Glutamatergic neuron (in vitro differentiated cells): ENCODE data around the gene RFPL1. TPM values are rescaled to one million over a fixed set of nuclear protein-coding genes. Genes with fewer than 3 reads are reported as not detected.

Experiments used
- DNase-seq: peaks from one replicate; pipeline ENCODE4 v3.0.0; 2022
- H3K27ac Mint-ChIP-seq: one replicate; pipeline ENCODE4 v1.8.0; 2020; ENCODE audit warnings: mild to moderate bottlenecking, mixed read lengths, inconsistent platforms; ENCODE audit not compliant: unreplicated experiment
- H3K27me3 Mint-ChIP-seq: one replicate; pipeline ENCODE4 v1.8.0; 2020; ENCODE audit warnings: mild to moderate bottlenecking, moderate library complexity, mixed read lengths, inconsistent platforms; ENCODE audit not compliant: unreplicated experiment
- H3K36me3 Mint-ChIP-seq: one replicate; pipeline ENCODE4 v1.8.0; 2020; ENCODE audit warnings: mild to moderate bottlenecking, mixed read lengths, inconsistent platforms; ENCODE audit not compliant: unreplicated experiment
- H3K4me1 Mint-ChIP-seq: one replicate; pipeline ENCODE4 v1.8.0; 2020; ENCODE audit warnings: mild to moderate bottlenecking, low read depth, mixed read lengths, inconsistent platforms; ENCODE audit not compliant: unreplicated experiment
- H3K4me3 Mint-ChIP-seq: one replicate; pipeline ENCODE4 v1.8.0; 2020; ENCODE audit warnings: mild to moderate bottlenecking, mixed read lengths, inconsistent platforms; ENCODE audit not compliant: unreplicated experiment
- H3K9me3 Mint-ChIP-seq: one replicate; pipeline ENCODE4 v1.8.0; 2020; ENCODE audit warnings: mild to moderate bottlenecking, moderate library complexity, mixed read lengths, inconsistent platforms; ENCODE audit not compliant: unreplicated experiment
- CTCF ChIP-seq: fragments of 200-600 bp; sonication (generic); IDR thresholded peaks from one replicate; pipeline ENCODE4 v1.5.0; 2021; ENCODE audit not compliant: partially characterized antibody, unreplicated experiment
- total RNA-seq: library from RNA; stranded (reverse); fragmentation: NEBNext Ultra II Directional; extraction: Animal tissue kit (Norgen Biotek cat#: 25700); gene quantifications from one replicate; pipeline ENCODE4 v1.2.1, GENCODE V29; 2021; ENCODE audit not compliant: unreplicated experiment

RFPL1 gene
- total RNA-seq, 1 donor from 2014 or later, result not detected

GRCh38 chr22:29457730-29458129, 19.3 kb downstream of the RFPL1 start:
- Mint-ChIP-seq H3K4me1 (peaks cover 6% of the 10 kb centered on the region), H3K27me3 (peaks cover 5% of the 10 kb centered on the region), H3K4me3 (no peak overlapping the region), H3K36me3 (no peaks in the 10 kb centered on the region), H3K27ac (no peak overlapping the region), H3K9me3 (peaks cover 1% of the 10 kb centered on the region)
- peak; percentile 47 for DNase-seq
- TF ChIP-seq CTCF, result no peak

- Mint-ChIP-seq H3K9me3 (peaks cover 1% of the 10 kb centered on the region), H3K27ac (no peak overlapping the region)
Observed at GRCh38 chr22:29458551-29458950, 20.2 kb downstream of the RFPL1 start.

GRCh38 chr22:29459773-29460172, 21.4 kb downstream of the RFPL1 start:
- Mint-ChIP-seq H3K27me3 (peaks cover 6% of the 10 kb centered on the region), H3K4me1 (peaks cover 6% of the 10 kb centered on the region), H3K36me3 (no peaks in the 10 kb centered on the region), H3K9me3 (peaks cover 1% of the 10 kb centered on the region), H3K27ac (no peak overlapping the region), H3K4me3 (no peak overlapping the region)
- DNase-seq, result no peak
- no peak for TF ChIP-seq CTCF

More at GRCh38 chr22:29458551-29458950, 20.2 kb downstream of the RFPL1 start:
- TF ChIP-seq CTCF, result no peak
- no peak overlapping the region for H3K4me3 Mint-ChIP-seq
- peaks cover 5% of the 10 kb centered on the region for H3K27me3 Mint-ChIP-seq
- H3K36me3 Mint-ChIP-seq, result no peaks in the 10 kb centered on the region
- no peak for DNase-seq
- H3K4me1 Mint-ChIP-seq, result peaks cover 6% of the 10 kb centered on the region

- Mint-ChIP-seq H3K4me1 (peaks cover 6% of the 10 kb centered on the region), H3K36me3 (no peaks in the 10 kb centered on the region), H3K27ac (no peak overlapping the region), H3K27me3 (peaks cover 6% of the 10 kb centered on the region), H3K4me3 (no peak overlapping the region), H3K9me3 (peaks cover 1% of the 10 kb centered on the region)
- no peak for DNase-seq
- TF ChIP-seq CTCF, result no peak
Observed at GRCh38 chr22:29461263-29461662, 22.9 kb downstream of the RFPL1 start.

GRCh38 chr22:29463629-29464028, 25.2 kb downstream of the RFPL1 start:
- no peak overlapping the region for H3K4me3 Mint-ChIP-seq
- no peak for TF ChIP-seq CTCF

More at GRCh38 chr22:29463629-29464028, 25.2 kb downstream of the RFPL1 start:
- H3K9me3 Mint-ChIP-seq, result no peaks in the 10 kb centered on the region
- H3K4me1 Mint-ChIP-seq, result no peaks in the 10 kb centered on the region
- DNase-seq, result no peak
- H3K36me3 Mint-ChIP-seq, result no peaks in the 10 kb centered on the region
- H3K27ac Mint-ChIP-seq, result no peak overlapping the region
- peaks cover 6% of the 10 kb centered on the region for H3K27me3 Mint-ChIP-seq
